Erythroblast (primary cell): ENCODE results near the gene SLC25A45.
A peak's percentile ranks its signal among the peaks of the same experiment; 100 is the strongest.
"Not testable (repeated sequence)": the region's sequence is repeated elsewhere in the genome, so short reads cannot be mapped to it uniquely, and the experiment has no call there.

ENCODE experiments used
- DNase-seq, 2 experiments: peaks; one replicate each; lab custom pipeline; 2025; lab: John Stamatoyannopoulos, UW
- GATA1 ChIP-seq: IDR thresholded peaks from 2 replicates; pipeline ENCODE4 v1.6.1; 2011; ENCODE audit warnings: low read depth, mild to moderate bottlenecking, control low read depth, low read length, moderate library complexity
- POLR2A ChIP-seq: IDR thresholded peaks from 2 replicates; pipeline ENCODE4 v1.6.1; 2011; ENCODE audit warnings: mild to moderate bottlenecking, low read length

Gene SLC25A45

DNA sequence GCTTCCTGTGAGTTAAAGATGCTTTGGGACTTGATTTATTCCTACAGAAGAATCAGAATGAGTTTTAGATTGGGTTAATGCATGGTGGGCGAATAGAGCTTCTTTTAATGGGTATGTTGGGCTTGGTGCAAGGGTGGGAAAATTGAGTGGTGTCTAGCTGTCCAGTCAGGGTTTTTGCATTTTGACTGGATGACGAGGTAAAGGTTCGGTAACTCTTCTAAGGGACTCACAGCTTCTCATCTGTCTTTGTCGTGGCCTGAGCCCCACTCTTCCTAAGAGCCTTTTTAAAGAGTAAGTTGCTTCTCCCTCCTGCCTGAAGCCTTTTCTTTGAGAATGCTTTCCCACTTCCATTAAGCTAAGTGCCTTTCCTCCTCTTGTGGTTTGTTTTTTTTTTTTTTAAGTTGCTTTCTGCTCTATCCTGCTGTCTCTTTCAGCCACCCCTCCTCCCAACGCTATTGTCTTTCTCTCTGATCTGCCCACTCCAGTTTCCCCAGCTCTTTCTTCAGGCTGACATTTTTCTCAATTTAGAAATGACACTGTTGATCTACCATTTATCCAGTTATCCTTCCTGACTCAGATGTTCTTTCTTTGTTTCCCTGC, 47.6 kb downstream of the SLC25A45 start:
- TF ChIP-seq POLR2A (no peak), GATA1 (no peak)
- DNase-seq, result peak in 1 of 2 experiments; percentile 44

DNA sequence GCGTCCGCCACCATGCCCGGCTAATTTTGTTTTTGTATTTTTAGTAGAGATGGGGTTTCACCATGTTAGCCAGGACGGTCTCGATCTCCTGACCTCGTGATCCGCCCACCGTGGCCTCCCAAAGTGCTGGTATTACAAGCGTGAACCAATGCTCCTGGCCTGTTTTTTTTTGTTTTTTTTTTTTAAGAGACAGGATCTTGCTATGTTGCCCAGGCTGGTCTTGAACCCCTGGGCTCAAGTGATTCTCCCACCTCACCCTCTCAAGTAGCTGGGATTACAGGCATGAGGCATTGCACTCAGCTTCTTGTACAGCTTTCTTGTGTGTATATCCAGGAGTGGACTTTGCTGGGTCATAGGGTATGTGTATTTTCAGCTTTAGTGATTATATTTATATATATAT, 49.9 kb downstream of the SLC25A45 start:
- DNase-seq, result not testable (repeated sequence)

DNA sequence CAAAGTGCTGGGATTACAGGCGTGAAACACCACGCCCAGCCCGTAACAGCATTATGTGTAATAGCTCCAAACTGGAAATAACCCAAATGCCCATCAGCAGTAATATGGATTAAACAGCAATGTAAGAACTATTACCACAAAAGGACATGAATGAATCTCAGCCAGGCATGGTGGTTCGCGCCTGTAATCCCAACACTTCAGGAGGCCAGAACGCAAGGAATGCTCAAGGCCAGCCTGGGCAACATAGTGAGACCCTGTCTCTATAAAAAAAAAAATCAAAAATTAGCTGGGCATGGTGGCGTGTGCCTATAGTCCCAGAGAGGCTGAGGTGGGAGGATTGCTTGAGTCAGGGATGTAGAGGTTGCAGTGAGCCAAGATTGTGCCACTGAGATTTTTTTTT, 51.9 kb downstream of the SLC25A45 start:
- TF ChIP-seq GATA1 (no peak), POLR2A (no peak)
- DNase-seq, result no peak

DNA sequence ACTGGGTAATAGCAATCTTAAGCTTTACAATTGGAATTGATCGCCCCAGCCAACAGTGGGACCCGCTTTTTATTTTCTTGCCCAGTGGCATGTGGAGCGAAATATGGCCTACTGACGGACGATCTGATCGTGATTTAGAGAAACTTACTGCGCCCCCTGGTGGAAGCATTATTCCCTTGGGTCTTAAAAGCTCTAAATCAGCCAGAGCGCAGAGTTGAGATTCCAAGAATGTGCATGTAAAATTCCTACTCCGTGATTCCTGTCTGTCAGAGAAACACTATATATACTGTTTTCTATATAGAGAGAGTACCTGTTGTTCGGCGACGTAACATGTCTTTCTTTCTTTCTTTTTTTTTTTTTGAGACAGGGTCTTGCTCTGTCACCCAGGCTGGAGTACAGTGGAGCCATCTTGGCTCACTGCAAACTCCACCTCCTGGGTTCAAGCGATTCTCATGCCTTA, 52.5 kb downstream of the SLC25A45 start:
- DNase-seq, result peak; percentile 88 to 94
- no peak for TF ChIP-seq POLR2A
- TF ChIP-seq GATA1, result no peak

DNA sequence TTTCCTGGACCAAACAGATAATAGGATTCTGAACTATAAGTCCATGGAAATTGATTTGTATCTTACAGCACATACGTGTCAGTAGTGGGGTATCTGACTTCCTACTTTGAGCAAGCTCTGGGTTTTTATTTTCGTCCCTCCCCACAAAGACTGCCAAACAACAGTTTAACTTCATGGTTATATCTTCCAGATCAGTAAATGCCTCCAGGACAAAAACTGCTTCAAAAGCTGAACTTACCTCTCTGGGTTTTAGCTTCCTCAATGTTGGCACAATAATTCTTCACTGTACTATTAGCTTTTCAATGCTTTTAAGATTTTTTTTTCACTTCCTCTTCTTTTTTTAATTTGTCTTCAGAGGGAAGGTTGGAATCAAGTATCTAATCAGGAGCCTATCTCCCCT, 53.0 kb downstream of the SLC25A45 start:
- TF ChIP-seq POLR2A (no peak), GATA1 (no peak)
- no peak for DNase-seq

- TF ChIP-seq GATA1 (no peak), POLR2A (no peak)
- DNase-seq, result no peak
Measured at GRCh38 chr11:65327021-65327420, 55.4 kb downstream of the SLC25A45 start.

- TF ChIP-seq POLR2A (no peak), GATA1 (no peak)
- DNase-seq, result no peak
Measured at GRCh38 chr11:65325435-65325834, 57.0 kb downstream of the SLC25A45 start.
